Osteocyte (in vitro differentiated cells): ENCODE results near the gene ENTPD5. TPM values are rescaled to one million over a fixed set of nuclear protein-coding genes. Genes with fewer than 3 reads are reported as not detected.
"Not testable (repeated sequence)": the region's sequence is repeated elsewhere in the genome, so short reads cannot be mapped to it uniquely, and the experiment has no call there.

Experiments
- DNase-seq: peaks from one replicate; pipeline ENCODE4 v3.0.0; 2021; ENCODE audit warnings: mixed read lengths; ENCODE audit not compliant: unreplicated experiment; ENCODE audit errors: extremely low spot score
- H3K27ac Mint-ChIP-seq: one replicate; pipeline ENCODE4 v1.8.0; 2021; ENCODE audit warnings: mild to moderate bottlenecking, mixed read lengths; ENCODE audit not compliant: unreplicated experiment
- H3K27me3 Mint-ChIP-seq: one replicate; pipeline ENCODE4 v1.8.0; 2021; ENCODE audit warnings: mixed read lengths; ENCODE audit not compliant: unreplicated experiment
- H3K36me3 Mint-ChIP-seq: one replicate; pipeline ENCODE4 v1.8.0; 2021; ENCODE audit warnings: mixed read lengths; ENCODE audit not compliant: unreplicated experiment
- H3K4me1 Mint-ChIP-seq: one replicate; pipeline ENCODE4 v1.8.0; 2021; ENCODE audit warnings: mixed read lengths; ENCODE audit not compliant: unreplicated experiment
- H3K4me3 Mint-ChIP-seq: one replicate; pipeline ENCODE4 v1.8.0; 2021; ENCODE audit warnings: mild to moderate bottlenecking, moderate library complexity, mixed read lengths; ENCODE audit not compliant: unreplicated experiment
- H3K9me3 Mint-ChIP-seq: one replicate; pipeline ENCODE4 v1.8.0; 2021; ENCODE audit warnings: mixed read lengths; ENCODE audit not compliant: unreplicated experiment
- total RNA-seq: library from RNA; stranded (reverse); gene quantifications from 2 replicates; pipeline ENCODE4 v1.2.1, GENCODE V29; 2021
- TF ChIP-seq, protein P1 (sequence below): fragments of 200-600 bp; sonication (generic); IDR thresholded peaks from 2 replicates; pipeline ENCODE4 v1.5.0; 2021; ENCODE audit warnings: antibody characterized with exemption, mild to moderate bottlenecking, moderate library complexity

The ENTPD5 gene
- total RNA-seq, 1 donor from 2014 or later, result 17.0 TPM

- peaks cover 29% of the 10 kb centered on the region for H3K36me3 Mint-ChIP-seq
- H3K4me3 Mint-ChIP-seq, result no peak overlapping the region
- H3K9me3 Mint-ChIP-seq, result no peaks in the 10 kb centered on the region
- TF ChIP-seq, protein P1, sequence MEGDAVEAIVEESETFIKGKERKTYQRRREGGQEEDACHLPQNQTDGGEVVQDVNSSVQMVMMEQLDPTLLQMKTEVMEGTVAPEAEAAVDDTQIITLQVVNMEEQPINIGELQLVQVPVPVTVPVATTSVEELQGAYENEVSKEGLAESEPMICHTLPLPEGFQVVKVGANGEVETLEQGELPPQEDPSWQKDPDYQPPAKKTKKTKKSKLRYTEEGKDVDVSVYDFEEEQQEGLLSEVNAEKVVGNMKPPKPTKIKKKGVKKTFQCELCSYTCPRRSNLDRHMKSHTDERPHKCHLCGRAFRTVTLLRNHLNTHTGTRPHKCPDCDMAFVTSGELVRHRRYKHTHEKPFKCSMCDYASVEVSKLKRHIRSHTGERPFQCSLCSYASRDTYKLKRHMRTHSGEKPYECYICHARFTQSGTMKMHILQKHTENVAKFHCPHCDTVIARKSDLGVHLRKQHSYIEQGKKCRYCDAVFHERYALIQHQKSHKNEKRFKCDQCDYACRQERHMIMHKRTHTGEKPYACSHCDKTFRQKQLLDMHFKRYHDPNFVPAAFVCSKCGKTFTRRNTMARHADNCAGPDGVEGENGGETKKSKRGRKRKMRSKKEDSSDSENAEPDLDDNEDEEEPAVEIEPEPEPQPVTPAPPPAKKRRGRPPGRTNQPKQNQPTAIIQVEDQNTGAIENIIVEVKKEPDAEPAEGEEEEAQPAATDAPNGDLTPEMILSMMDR, result no peak
- H3K4me1 Mint-ChIP-seq, result no peaks in the 10 kb centered on the region
- H3K27ac Mint-ChIP-seq, result no peak overlapping the region
- no peaks in the 10 kb centered on the region for H3K27me3 Mint-ChIP-seq
- no peak for DNase-seq
Measured at GRCh38 chr14:73936548-73936947, 82.5 kb downstream of the ENTPD5 start.

- no peak overlapping the region for H3K27ac Mint-ChIP-seq
- H3K9me3 Mint-ChIP-seq, result no peaks in the 10 kb centered on the region
- H3K4me3 Mint-ChIP-seq, result no peak overlapping the region
- H3K36me3 Mint-ChIP-seq, result peaks cover 28% of the 10 kb centered on the region
- TF ChIP-seq, protein P1, result peak; percentile 35
- H3K4me1 Mint-ChIP-seq, result no peaks in the 10 kb centered on the region
- no peaks in the 10 kb centered on the region for H3K27me3 Mint-ChIP-seq
- DNase-seq, result no peak
Measured at GRCh38 chr14:73935666-73936065, 83.4 kb downstream of the ENTPD5 start.

- Mint-ChIP-seq H3K9me3 (no peaks in the 10 kb centered on the region), H3K4me1 (no peaks in the 10 kb centered on the region), H3K27me3 (no peaks in the 10 kb centered on the region), H3K27ac (no peak overlapping the region), H3K4me3 (no peak overlapping the region), H3K36me3 (peaks cover 60% of the 10 kb centered on the region)
- TF ChIP-seq, protein P1, result no peak
- DNase-seq, result no peak
Measured at GRCh38 chr14:73924337-73924736, 94.8 kb downstream of the ENTPD5 start.

DNA sequence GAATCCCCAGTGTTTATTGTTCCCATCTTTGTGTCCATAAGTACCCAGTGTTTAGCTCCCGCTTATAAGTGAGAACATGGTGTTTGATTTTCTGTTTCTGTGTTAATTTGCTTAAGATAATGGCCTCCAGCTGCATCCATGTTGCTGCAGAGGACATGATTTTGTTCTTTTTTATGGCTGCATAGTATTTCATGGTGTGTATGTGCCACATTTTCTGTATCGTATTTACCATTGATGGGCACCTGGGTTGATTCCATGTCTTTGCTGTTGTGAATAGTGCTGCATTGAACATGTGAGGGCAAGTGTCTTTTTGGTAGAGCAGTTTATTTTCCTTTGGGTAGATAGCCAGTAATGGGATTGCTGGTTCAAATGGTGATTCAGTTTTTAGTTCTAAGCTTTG, 99.6 kb downstream of the ENTPD5 start:
- not testable (repeated sequence) for H3K27me3 Mint-ChIP-seq, H3K4me1 Mint-ChIP-seq, H3K9me3 Mint-ChIP-seq, H3K27ac Mint-ChIP-seq, DNase-seq, H3K4me3 Mint-ChIP-seq
- H3K36me3 Mint-ChIP-seq, result peaks cover 41% of the 10 kb centered on the region

- H3K9me3 Mint-ChIP-seq, result peaks cover 4% of the 10 kb centered on the region
- H3K27ac Mint-ChIP-seq, result no peak overlapping the region
- TF ChIP-seq, protein P1, result no peak
- no peak for DNase-seq
- peaks cover 42% of the 10 kb centered on the region for H3K36me3 Mint-ChIP-seq
- H3K4me3 Mint-ChIP-seq, result no peak overlapping the region
- peaks cover 3% of the 10 kb centered on the region for H3K4me1 Mint-ChIP-seq
- no peaks in the 10 kb centered on the region for H3K27me3 Mint-ChIP-seq
Measured at GRCh38 chr14:73916324-73916723, 102.8 kb downstream of the ENTPD5 start.

GRCh38 chr14:73913256-73913655, 105.8 kb downstream of the ENTPD5 start:
- Mint-ChIP-seq H3K27ac (no peak overlapping the region), H3K4me3 (no peak overlapping the region), H3K27me3 (no peaks in the 10 kb centered on the region), H3K9me3 (peaks cover 4% of the 10 kb centered on the region), H3K36me3 (peaks cover 54% of the 10 kb centered on the region), H3K4me1 (peaks cover 3% of the 10 kb centered on the region)
- TF ChIP-seq, protein P1, result no peak
- no peak for DNase-seq
